Uterus (tissue), 4 donors: Measurements from ENCODE around the gene PGM1. TPM values are rescaled to one million over a fixed set of nuclear protein-coding genes. Genes with fewer than 3 reads are reported as not detected.

Experiments
- DNase-seq, 2 donors: peaks; one replicate each; pipeline ENCODE4 v3.0.0-alpha.2; 2019 to 2020
- H3K27ac ChIP-seq, 2 donors: fragments of 200-600 bp; sonication (generic); 1 replicate in 1 of 2; 2 replicates in 1 of 2; pipeline ENCODE4 v1.5.1; 2016 to 2018
- H3K27me3 ChIP-seq, 2 donors: fragments of 200-600 bp; sonication (generic); one replicate each; pipeline ENCODE4 v1.5.1; 2018 to 2019; ENCODE audit warnings: control low read depth in 1 of 2
- H3K36me3 ChIP-seq, 2 donors: fragments of 200-600 bp; sonication (generic); one replicate each; pipeline ENCODE4 v1.5.1; 2019; ENCODE audit warnings: control low read depth in 1 of 2
- H3K4me1 ChIP-seq, 2 donors: fragments of 200-600 bp; sonication (generic); one replicate each; pipeline ENCODE4 v1.5.1; 2018 to 2019; ENCODE audit warnings: control low read depth in 1 of 2
- H3K4me3 ChIP-seq, 2 donors: fragments of 200-600 bp; sonication (generic); 1 replicate in 1 of 2; 2 replicates in 1 of 2; pipeline ENCODE4 v1.5.1; 2018 to 2019; ENCODE audit warnings: mild to moderate bottlenecking in 1 of 2
- H3K9me3 ChIP-seq, 2 donors: fragments of 200-600 bp; sonication (generic); one replicate each; pipeline ENCODE4 v1.5.1; 2019; ENCODE audit warnings: control low read depth in 1 of 2
- POLR2A ChIP-seq, 2 donors: fragments of 450-650 bp; IDR thresholded peaks; one replicate each; pipeline ENCODE4 v1.6.1; 2016; ENCODE audit warnings: antibody characterized with exemption in 2 of 2, mild to moderate bottlenecking in 1 of 2, moderate library complexity in 1 of 2
- intact Hi-C: fragments of 100-400 bp; cut with DNase I; formaldehyde crosslinking; loops from one replicate; pipeline ENCODE4 v1.15.1; 2023; ENCODE audit warnings: low total_unique reads
- small RNA-seq: library from RNA; depleted of rRNA; stranded (forward); fragments of <200 nt; gene quantifications from one replicate; pipeline ENCODE3, GENCODE V24; 2016
- total RNA-seq, 4 donors: library from RNA; depleted of rRNA in 3 of 4; stranded (reverse); fragments of >200 nt in 3 of 4; gene quantifications; one replicate each; pipeline versions ENCODE4 v1.1.0 to v1.2.4, GENCODE V29; 2014 to 2023
- TF ChIP-seq, protein P1 (sequence below), 4 experiments: fragments of 200-600 bp in 2 of 4; fragments of 450-650 bp in 2 of 4; sonication (generic) in 2 of 4; IDR thresholded peaks; one replicate each; pipeline ENCODE4 v1.5.1; 2016 to 2019; ENCODE audit warnings: antibody characterized with exemption in 4 of 4, mild to moderate bottlenecking in 2 of 4, moderate library complexity in 1 of 4
- donor health status: DM: yes; HTN: yes; CAD: no.

Gene PGM1
- total RNA-seq, 4 donors from 2014 or later, result 17.9 to 75.8 (median 27.8) TPM

- TF ChIP-seq POLR2A (IDR thresholded peaks at IDR 0.05), result no peak
- TF ChIP-seq, protein P1, sequence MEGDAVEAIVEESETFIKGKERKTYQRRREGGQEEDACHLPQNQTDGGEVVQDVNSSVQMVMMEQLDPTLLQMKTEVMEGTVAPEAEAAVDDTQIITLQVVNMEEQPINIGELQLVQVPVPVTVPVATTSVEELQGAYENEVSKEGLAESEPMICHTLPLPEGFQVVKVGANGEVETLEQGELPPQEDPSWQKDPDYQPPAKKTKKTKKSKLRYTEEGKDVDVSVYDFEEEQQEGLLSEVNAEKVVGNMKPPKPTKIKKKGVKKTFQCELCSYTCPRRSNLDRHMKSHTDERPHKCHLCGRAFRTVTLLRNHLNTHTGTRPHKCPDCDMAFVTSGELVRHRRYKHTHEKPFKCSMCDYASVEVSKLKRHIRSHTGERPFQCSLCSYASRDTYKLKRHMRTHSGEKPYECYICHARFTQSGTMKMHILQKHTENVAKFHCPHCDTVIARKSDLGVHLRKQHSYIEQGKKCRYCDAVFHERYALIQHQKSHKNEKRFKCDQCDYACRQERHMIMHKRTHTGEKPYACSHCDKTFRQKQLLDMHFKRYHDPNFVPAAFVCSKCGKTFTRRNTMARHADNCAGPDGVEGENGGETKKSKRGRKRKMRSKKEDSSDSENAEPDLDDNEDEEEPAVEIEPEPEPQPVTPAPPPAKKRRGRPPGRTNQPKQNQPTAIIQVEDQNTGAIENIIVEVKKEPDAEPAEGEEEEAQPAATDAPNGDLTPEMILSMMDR (IDR thresholded peaks at IDR 0.05), result no peak
- Histone ChIP-seq H3K27ac (no peak overlapping the region), H3K27me3 (no peaks in the 10 kb centered on the region), H3K9me3 (no peaks in the 10 kb centered on the region), H3K4me3 (no peak overlapping the region), H3K4me1 (no peaks in the 10 kb centered on the region), H3K36me3 (no peaks in the 10 kb centered on the region)
- intact Hi-C loops, result no loop called here
- no peak for DNase-seq
Observed at GRCh38 chr1:63704443-63704842, 111.2 kb downstream of the PGM1 start.

DNA sequence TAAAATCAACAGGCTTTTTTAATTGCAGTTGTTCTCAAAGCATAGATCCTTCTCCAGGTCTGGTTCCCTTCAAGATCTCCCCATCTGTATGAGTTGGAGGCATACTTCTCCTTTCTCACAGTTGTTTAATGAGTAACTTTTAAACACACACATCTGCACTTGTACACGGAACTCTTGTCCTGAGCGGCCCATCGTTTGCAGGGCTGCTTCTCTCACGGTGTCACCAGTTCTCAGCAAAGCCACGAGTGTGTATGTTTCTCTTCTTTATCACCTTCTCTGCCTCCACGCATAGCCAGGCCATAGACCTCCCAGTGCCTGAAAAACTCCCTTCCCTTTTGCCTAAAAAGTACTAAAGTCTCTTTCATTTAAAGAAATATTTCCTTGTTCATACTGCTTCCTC, 111.9 kb downstream of the PGM1 start:
- no peaks in the 10 kb centered on the region for H3K36me3 ChIP-seq
- no peak for DNase-seq
- no peaks in the 10 kb centered on the region for H3K4me1 ChIP-seq
- H3K4me3 ChIP-seq, result no peak overlapping the region
- no peaks in the 10 kb centered on the region for H3K9me3 ChIP-seq
- TF ChIP-seq, protein P1 (IDR thresholded peaks at IDR 0.05), result no peak
- TF ChIP-seq POLR2A (IDR thresholded peaks at IDR 0.05), result no peak
- intact Hi-C loops, result no loop called here
- no peak overlapping the region for H3K27ac ChIP-seq
- no peaks in the 10 kb centered on the region for H3K27me3 ChIP-seq

GRCh38 chr1:63709267-63709828, 116.1 kb downstream of the PGM1 start:
- H3K27ac ChIP-seq, result no peak overlapping the region
- H3K9me3 ChIP-seq, result no peaks in the 10 kb centered on the region
- H3K4me3 ChIP-seq, result no peak overlapping the region
- H3K4me1 ChIP-seq, result no peaks in the 10 kb centered on the region
- no peaks in the 10 kb centered on the region for H3K36me3 ChIP-seq
- no peak for DNase-seq
- H3K27me3 ChIP-seq, result no peaks in the 10 kb centered on the region
- intact Hi-C loops, result no loop called here
- TF ChIP-seq, protein P1 (IDR thresholded peaks at IDR 0.05), result no peak
- TF ChIP-seq POLR2A (IDR thresholded peaks at IDR 0.05), result no peak

Small RNA genes lying within 50 kb of the gene (small RNA-seq; reads per million reads assigned to genes)
- gene RF02105 (not detected), gene RF02106 (not detected), gene RF02107 (not detected), gene RF02108 (not detected), gene RF02109 (not detected), gene RF02110 (not detected)

Other genes with a start within 250 kb of the PGM1 start
- 10 to 100 TPM in 3 of 4 donors, 1 to 10 TPM in 1; 3.8 to 23.6 (median 15.2) TPM for gene ALG6, start 225.8 kb upstream of the PGM1 start, total RNA-seq
- 10 to 100 TPM in 3 of 4 donors, 1 to 10 TPM in 1; 5.4 to 56.8 (median 30.4) TPM for gene ITGB3BP, start 70.2 kb upstream of the PGM1 start, total RNA-seq
- gene EFCAB7, start 69.9 kb upstream of the PGM1 start, total RNA-seq, result 10 to 100 TPM in 2 of 4 donors, 1 to 10 TPM in 2; 2.8 to 29.9 (median 10.0) TPM
- gene ROR1, start 180.6 kb downstream of the PGM1 start, total RNA-seq, result 10 to 100 TPM in 3 of 4 donors, 1 to 10 TPM in 1; 2.6 to 37.6 (median 11.5) TPM